HG03066 (cell line): Measurements from ENCODE around the gene SSH2.
"Not testable (repeated sequence)": the region's sequence is repeated elsewhere in the genome, so short reads cannot be mapped to it uniquely, and the experiment has no call there.

ENCODE experiments used
- ATAC-seq: cut with Tn5 transposase; IDR thresholded peaks from one replicate; pipeline ENCODE4 v1.9.1; 2021; ENCODE audit warnings: low read depth; ENCODE audit not compliant: unreplicated experiment

Gene SSH2

DNA sequence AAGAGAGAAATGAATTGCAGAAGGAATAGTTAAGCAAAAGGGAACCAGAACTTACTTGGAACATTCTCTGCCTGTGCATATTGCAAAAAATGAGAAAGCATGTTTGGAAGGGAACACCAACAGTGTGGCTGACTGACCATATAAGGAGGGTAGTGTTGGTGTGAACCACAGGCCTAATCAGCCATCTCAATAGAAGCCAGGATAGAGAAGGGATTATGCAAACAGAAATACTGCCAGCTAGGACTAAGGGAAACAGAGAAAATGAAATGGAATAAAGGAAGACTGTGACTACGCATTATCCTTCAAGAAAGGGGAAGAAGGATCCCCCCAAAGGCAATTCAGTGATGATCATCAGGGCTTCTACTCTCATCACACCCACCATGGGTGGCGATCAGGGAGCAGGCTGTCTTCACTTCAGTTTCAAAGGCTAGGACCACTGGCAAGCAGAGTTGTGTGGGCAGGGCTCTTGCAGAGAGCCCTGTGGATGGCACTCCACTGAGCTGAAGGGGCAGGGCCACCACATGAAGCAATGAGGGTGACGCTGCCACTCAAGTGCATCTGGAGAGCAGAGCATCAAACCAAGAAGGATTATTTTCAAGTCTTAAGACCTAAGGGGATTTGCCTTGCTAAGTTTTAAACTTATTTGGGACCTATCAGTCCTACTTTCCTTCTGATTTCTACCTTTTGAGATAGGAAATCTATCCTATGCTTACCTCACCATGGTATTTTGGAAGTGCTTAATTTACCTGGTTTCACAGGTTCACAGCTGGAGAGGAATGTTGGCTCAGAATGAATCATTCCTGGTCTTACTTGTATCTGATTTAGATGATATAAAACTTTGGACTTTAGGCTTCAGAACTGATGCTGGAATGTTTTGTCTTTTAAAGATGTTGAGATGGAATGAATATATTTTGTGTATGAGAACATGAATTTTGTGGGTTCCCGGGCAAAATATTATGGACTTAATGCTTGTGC lies 140.5 kb downstream of the SSH2 start:
- ATAC-seq = no peak

DNA sequence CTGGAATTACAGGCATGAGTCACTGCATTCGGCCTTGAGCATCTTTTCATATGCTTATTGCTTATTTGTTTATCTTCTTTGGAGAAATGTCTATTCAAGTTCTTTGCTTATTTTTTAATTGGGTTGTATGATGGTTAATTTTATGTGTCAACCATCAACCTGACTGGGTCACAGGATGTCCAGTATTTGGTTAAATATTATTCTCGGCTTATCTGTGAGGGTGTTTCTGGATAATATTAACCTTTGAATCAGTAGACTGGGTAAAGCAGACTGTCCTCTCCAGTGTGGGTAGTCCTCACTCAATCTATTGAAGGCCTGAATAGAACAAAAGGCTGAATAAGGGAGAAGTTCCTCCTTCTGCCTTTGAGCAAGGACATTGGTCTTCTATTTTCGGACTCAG lies 142.0 kb downstream of the SSH2 start:
- no peak for ATAC-seq

GRCh38 chr17:29782917-29783316 lies 147.1 kb downstream of the SSH2 start:
- no peak for ATAC-seq

DNA sequence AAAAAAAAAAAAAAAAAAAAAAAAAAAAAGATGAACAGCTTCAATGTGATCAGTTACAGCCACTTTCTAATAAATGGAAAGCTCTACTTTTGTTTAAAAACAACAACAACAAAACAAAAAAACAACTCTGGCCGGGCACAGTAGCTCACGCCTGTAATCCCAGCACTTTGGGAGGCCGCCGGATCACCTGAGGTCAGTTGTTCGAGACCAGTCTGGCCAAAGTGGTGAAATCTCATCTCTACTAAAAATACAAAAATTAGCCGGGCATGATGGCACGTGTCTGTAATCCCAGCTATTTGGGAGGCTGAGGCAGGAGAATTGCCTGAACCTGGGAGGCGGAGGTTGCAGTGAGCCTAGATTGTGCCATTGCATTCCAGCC lies 150.2 kb downstream of the SSH2 start:
- ATAC-seq = not testable (repeated sequence)

DNA sequence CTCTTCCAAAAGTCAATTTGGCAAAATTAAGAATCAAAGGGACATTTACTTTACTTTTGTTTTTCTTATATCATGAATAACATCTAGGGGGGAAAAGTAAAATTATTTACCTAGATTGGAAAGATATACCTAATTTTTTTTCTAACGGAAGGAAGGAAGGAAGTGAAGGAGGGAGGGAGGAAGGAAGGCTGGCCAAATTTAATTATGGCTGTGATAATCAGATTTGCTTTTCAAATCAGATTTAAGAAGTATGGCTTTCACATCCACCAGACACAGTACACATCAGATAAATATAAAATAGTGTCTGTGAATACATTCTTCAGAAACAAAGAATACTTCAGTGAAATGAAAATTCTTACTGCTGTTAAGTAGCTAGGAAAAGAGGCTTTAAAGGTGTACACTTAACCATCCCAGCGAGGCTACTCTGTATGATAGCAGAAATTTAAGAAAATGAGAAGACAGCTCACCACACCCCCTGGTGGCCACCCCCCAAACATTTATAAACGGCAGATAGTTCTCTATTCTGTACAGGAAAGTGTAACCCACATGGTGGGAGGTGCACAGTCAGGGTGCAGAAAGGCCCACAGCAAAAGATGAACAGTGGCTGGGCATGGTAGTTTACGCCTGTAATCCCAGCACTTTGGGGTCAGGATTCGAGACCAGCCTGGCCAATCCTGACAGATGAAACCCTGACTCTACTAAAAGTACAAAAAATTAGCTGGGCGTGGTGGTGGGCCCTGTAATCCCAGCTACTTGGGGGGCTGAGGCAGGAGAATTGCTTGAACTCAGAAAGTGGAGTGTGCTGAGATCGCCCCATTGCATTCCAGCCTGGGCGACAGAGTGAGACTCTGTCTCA lies 150.8 kb downstream of the SSH2 start:
- ATAC-seq = no peak

GRCh38 chr17:29777663-29778062 lies 152.4 kb downstream of the SSH2 start:
- no peak for ATAC-seq

GRCh38 chr17:29776026-29776425 lies 154.0 kb downstream of the SSH2 start:
- ATAC-seq = no peak

DNA sequence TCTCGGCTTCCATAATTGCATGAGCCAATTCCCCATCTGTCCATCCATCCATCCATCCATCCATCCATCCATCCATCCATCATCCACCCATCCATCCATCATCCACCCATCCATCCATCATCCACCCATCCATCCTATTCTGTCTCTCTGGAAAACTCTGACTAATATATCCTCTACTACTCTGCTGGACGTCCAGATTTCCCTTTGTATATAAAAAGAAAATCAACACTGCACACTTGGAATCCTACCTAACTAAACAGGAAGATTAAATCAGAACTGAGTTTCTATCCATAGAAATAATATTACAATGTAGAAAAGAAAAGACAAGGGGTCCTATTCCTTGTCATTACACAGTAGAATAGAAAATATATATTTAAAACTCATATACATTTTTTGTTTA lies 157.0 kb downstream of the SSH2 start:
- no peak for ATAC-seq

DNA sequence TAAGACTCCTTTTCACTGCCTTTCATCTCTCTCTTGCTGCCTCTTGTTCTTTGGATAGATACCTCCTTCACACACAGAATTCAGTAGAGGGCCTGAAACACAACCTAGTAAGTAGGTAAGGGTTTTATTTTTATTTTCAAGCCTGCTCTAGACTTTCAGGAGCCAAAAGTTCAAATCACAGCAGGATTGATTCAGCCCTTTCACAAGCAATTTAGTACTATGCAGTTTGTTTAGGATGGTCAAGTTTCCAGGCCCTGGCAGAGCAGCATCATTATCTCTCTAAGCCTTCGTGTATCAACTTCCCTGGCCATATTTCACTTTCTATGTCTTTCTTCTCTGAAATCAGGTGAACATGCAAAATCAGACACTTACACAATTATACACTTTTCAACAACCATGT lies 158.5 kb downstream of the SSH2 start:
- no peak for ATAC-seq

GRCh38 chr17:29769225-29769624 lies 160.8 kb downstream of the SSH2 start:
- ATAC-seq = no peak

DNA sequence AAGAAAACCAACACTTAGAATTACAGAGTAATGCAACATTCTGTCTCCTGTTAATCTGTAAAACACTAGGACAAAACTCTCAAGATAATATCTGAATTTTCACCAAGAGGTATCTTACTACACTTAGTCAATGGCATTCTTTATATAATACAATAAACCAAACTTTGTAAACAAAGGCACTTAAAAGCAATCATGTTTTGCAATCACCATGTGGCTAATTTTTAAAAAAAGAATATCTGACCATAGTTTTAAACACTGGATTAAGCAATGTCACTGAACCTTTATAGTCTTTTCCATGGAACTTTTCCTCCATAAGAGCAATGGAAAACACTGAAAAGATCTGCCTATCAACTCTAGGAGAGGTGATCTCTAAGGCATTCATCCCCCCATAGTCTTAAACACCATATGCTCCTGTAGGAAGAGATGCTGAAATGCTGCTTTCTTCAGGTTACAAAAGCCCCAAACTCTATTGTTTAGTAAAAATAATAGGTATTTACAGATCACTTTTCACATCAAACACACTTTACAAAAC lies 163.2 kb downstream of the SSH2 start:
- no peak for ATAC-seq

DNA sequence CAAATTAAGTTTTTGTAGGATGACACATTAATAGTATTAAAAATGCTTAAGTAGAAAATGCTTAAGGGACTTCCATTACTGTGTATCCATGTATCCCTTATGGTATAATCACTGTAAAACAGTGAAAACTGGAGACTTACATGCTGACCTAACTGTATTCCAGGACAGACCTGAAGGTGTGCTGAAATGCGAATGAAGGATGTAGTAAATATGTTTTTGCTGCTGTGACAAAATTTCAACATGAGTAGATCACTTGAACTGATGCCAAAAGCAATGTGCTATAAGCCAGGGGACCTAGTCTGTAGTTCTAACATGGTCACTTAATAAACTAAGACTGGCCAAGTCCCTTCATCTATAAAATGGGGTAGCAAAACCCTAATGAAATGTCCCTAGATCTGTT lies 165.3 kb downstream of the SSH2 start:
- no peak for ATAC-seq

GRCh38 chr17:29764217-29764616 lies 165.8 kb downstream of the SSH2 start:
- ATAC-seq = no peak

GRCh38 chr17:29763273-29763672 lies 166.8 kb downstream of the SSH2 start:
- no peak for ATAC-seq

DNA sequence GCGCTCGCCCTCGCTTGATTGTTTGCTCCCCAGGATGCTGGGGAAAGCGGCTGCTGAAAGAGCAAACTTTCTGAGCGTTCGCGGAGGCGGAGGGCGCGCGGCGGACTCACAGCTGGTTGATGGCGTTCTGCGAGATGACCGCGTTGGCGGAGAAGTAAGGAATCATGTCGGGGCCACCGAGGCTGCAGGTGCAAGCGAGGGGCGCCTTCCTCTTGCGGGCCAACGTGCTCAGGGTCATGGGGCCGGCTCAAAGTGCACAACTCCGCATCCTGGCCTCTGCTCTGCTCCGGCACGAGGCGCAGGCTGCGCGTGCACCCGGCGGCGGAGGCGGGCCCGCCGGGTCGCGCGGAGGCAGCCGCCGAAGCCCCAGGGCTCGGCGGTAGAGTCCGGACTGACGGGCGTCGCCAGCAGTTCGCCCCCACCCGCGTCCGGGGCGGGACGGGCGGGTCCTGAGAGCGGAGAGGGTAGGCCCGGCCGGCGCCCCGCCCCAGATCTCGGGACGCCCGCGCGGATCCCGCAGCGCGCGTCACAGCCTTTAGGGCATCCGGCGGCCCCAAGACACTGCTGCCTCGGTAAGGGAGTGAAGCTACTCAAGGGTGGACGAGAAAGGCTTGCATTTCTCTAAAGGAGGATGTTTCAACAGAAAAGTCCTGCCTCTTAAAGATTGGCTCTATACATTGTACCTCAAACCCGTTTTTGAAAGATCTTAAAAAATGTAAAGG lies 168.8 kb downstream of the SSH2 start:
- peak; percentile 79 for ATAC-seq

DNA sequence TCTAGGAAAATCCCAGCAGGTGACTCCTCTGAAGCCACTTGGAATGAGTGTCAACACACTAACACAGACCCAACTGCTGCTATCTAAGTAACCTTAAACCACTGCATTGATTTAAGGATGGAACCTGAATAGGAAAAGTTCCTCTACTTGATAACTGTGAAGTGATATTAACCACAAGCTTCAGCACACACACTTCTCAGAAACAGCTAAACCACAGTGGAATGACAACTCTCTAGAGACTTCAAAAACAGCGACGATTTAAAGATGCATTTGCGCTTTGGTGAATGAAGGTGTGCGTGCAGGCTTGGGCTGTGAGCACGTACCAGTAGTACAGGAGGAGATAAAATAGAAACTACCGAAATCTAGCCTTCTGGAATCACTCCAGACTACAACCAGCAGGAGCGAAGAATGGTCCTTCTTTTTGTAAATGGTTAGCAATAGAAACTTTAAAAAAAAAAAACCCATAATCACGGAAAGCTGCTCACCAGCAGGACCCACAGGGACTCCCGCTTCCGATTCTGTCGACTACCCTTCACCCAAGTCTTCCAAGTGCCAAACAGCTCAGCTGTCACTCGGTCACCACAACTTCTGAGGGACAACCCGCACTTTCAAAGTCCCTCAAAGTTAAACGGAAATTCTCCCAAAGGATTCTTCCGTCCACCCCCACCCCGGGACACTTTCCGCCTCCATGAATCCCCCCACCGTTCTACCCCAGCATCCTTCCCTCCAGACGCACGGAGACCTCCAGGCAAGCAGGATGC lies 169.6 kb downstream of the SSH2 start:
- peak; percentile 50 for ATAC-seq

DNA sequence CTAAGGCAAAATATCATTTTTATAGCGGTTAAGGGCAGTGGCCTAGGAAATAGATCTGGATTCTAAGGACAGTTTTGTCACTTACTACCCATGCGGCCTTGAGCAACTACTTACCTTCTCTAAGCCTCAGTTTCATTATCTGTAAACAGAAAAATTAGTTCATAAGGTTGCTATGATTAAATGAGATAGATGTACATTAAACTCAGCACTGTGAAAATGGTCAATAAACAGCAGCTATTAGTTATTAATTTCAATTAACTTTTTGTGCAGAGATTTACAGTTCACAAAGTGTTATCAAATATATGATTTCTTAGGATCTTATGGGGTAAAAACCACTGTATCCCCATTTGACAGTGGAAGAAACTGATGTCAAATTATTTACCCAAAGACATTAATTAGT lies 171.8 kb downstream of the SSH2 start:
- ATAC-seq = no peak

- ATAC-seq = no peak
These were observed 172.2 kb downstream of the SSH2 start for GRCh38 chr17:29757788-29758187.

GRCh38 chr17:29753845-29754439 lies 176.1 kb downstream of the SSH2 start:
- ATAC-seq = no peak
